Liver (tissue), 3 donors: Measurements from ENCODE around the gene TLCD1.

Experiments used
- ATF3 ChIP-seq: IDR thresholded peaks from 2 replicates; pipeline ENCODE4 v1.6.1; 2016; ENCODE audit warnings: antibody characterized with exemption
- EGR1 ChIP-seq, 2 donors: IDR thresholded peaks; 2 replicates each; pipeline ENCODE4 v1.6.1; 2016 to 2018; ENCODE audit warnings: antibody characterized with exemption in 2 of 2, low read depth in 2 of 2
- FOXA1 ChIP-seq: IDR thresholded peaks from 2 replicates; pipeline ENCODE4 v1.6.1; 2016; ENCODE audit warnings: antibody characterized with exemption
- GABPA ChIP-seq, 2 donors: IDR thresholded peaks in 1 of 2; conservative IDR thresholded peaks in 1 of 2; 2 replicates each; pipeline ENCODE4 v1.6.1; 2016; ENCODE audit warnings: antibody characterized with exemption in 2 of 2, mild to moderate bottlenecking in 1 of 2, moderate library complexity in 1 of 2
- MAX ChIP-seq: IDR thresholded peaks from 2 replicates; pipeline ENCODE4 v1.6.1; 2016; ENCODE audit warnings: antibody characterized with exemption
- RAD21 ChIP-seq, 2 donors: IDR thresholded peaks; 2 replicates each; pipeline ENCODE4 v1.6.1; 2016; ENCODE audit warnings: antibody characterized with exemption in 2 of 2, mild to moderate bottlenecking in 2 of 2
- SP1 ChIP-seq: IDR thresholded peaks from 2 replicates; pipeline ENCODE4 v1.6.1; 2018; ENCODE audit warnings: antibody characterized with exemption, mild to moderate bottlenecking
- TAF1 ChIP-seq: conservative IDR thresholded peaks from 2 replicates; pipeline ENCODE4 v1.6.1; 2016; ENCODE audit warnings: antibody characterized with exemption, mild to moderate bottlenecking
- YY1 ChIP-seq: IDR thresholded peaks from 2 replicates; pipeline ENCODE4 v1.6.1; 2016; ENCODE audit warnings: antibody characterized with exemption, mild to moderate bottlenecking
- TF ChIP-seq, protein P1 (sequence below): fragments of 150-350 bp; IDR thresholded peaks from 2 replicates; pipeline ENCODE4 v1.5.1; 2017; ENCODE audit warnings: improper control_type of control experiment, low read depth, low read length; ENCODE audit not compliant: missing input control
- donor health status: healthy.
- donor health status: healthy.

DNA sequence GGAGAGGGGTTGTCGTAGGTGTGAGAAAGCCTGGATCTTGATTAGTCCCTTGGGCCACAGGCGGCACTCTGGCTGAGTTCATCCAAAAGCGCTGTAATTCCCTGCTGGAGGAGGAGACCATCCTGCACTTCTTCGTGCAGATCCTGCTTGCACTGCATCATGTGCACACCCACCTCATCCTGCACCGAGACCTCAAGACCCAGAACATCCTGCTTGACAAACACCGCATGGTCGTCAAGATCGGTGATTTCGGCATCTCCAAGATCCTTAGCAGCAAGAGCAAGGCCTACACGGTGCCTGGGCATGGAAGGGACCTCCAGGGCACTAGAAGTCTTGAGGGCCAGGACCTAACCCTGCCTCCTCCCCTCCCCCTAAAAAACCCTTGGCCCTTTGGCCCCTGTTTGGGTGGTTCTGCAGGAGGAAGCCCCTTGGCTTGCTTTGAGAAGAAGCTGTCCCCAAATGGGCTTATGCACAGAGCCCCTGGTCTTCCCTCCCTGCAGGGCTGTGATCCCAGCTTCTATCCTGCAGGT, 8.7 kb upstream of the TLCD1 start:
- TF ChIP-seq FOXA1 (no peak), SP1 (no peak), MAX (no peak), ATF3 (no peak), RAD21 (IDR thresholded peaks at IDR 0.05) (no peak), TAF1 (no peak), YY1 (no peak), EGR1 (IDR thresholded peaks at IDR 0.05; ENCODE audit: low read depth in 2 of 2) (no peak), GABPA (IDR thresholded peaks at IDR 0.05 in 1 of 2, conservative IDR thresholded peaks at IDR 0.05 in 1 of 2) (no peak)
- TF ChIP-seq, protein P1, sequence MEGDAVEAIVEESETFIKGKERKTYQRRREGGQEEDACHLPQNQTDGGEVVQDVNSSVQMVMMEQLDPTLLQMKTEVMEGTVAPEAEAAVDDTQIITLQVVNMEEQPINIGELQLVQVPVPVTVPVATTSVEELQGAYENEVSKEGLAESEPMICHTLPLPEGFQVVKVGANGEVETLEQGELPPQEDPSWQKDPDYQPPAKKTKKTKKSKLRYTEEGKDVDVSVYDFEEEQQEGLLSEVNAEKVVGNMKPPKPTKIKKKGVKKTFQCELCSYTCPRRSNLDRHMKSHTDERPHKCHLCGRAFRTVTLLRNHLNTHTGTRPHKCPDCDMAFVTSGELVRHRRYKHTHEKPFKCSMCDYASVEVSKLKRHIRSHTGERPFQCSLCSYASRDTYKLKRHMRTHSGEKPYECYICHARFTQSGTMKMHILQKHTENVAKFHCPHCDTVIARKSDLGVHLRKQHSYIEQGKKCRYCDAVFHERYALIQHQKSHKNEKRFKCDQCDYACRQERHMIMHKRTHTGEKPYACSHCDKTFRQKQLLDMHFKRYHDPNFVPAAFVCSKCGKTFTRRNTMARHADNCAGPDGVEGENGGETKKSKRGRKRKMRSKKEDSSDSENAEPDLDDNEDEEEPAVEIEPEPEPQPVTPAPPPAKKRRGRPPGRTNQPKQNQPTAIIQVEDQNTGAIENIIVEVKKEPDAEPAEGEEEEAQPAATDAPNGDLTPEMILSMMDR = no peak
